ENCODE data around the gene CA10.

DNA sequence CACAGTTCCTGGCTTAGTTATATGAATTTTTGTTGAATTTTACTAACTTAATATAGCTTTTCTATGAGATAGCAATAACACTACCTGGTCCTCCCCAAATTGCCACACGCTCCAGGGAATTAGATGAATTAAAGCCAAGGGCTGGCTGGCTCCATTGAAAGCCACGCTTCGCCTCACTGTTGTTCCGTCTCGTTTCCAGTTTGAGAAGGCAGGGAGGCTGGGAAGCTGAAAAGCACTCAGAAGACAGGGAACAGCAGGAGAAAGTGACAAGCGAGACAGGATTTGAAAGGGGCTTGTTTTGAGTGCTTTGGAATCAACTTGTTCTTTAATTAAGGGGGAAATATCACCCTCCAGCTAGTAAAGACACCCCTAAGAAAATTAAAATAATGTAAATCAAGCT lies 425.3 kb downstream of the CA10 start:
- TF ChIP-seq, protein P1, sequence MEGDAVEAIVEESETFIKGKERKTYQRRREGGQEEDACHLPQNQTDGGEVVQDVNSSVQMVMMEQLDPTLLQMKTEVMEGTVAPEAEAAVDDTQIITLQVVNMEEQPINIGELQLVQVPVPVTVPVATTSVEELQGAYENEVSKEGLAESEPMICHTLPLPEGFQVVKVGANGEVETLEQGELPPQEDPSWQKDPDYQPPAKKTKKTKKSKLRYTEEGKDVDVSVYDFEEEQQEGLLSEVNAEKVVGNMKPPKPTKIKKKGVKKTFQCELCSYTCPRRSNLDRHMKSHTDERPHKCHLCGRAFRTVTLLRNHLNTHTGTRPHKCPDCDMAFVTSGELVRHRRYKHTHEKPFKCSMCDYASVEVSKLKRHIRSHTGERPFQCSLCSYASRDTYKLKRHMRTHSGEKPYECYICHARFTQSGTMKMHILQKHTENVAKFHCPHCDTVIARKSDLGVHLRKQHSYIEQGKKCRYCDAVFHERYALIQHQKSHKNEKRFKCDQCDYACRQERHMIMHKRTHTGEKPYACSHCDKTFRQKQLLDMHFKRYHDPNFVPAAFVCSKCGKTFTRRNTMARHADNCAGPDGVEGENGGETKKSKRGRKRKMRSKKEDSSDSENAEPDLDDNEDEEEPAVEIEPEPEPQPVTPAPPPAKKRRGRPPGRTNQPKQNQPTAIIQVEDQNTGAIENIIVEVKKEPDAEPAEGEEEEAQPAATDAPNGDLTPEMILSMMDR (IDR thresholded peaks at IDR 0.05) = no peak
- TF ChIP-seq POLR2A (IDR thresholded peaks at IDR 0.05) = no peak
